Thyroid gland (tissue), 4 donors: ENCODE results near the gene ZFR.

Experiments used
- POLR2A ChIP-seq, 2 donors: fragments of 450-650 bp; IDR thresholded peaks; one replicate each; pipeline ENCODE4 v1.6.1; 2017; ENCODE audit warnings: antibody characterized with exemption in 2 of 2, mild to moderate bottlenecking in 2 of 2, moderate library complexity in 1 of 2
- TF ChIP-seq, protein P1 (sequence below), 6 experiments: fragments of 200-600 bp in 3 of 6; fragments of 450-650 bp in 3 of 6; sonication (generic) in 3 of 6; IDR thresholded peaks; one replicate each; pipeline ENCODE4 v1.5.1; 2016 to 2019; ENCODE audit warnings: antibody characterized with exemption in 6 of 6, mild to moderate bottlenecking in 2 of 6, inconsistent platforms in 1 of 6, moderate library complexity in 1 of 6

DNA sequence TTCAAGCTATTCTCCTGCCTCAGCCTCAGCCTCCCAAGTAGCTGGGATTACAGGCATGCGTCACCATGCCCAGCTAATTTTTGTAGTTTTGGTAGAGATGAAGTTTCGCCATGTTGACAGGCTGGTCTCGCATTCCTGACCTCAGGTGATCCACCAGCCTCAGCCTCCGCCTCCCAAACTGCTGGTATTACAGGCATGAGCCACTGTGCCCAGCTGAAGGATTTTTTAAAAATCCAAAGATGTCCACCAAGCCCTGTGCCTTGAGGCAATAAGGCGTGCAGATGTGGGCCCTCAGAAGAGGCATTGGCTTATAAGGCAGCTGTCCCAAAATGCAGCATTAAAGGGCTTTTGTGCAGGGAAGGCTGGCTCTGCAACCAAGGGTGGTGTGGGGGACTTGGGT lies 10.3 kb upstream of the ZFR start:
- TF ChIP-seq, protein P1, sequence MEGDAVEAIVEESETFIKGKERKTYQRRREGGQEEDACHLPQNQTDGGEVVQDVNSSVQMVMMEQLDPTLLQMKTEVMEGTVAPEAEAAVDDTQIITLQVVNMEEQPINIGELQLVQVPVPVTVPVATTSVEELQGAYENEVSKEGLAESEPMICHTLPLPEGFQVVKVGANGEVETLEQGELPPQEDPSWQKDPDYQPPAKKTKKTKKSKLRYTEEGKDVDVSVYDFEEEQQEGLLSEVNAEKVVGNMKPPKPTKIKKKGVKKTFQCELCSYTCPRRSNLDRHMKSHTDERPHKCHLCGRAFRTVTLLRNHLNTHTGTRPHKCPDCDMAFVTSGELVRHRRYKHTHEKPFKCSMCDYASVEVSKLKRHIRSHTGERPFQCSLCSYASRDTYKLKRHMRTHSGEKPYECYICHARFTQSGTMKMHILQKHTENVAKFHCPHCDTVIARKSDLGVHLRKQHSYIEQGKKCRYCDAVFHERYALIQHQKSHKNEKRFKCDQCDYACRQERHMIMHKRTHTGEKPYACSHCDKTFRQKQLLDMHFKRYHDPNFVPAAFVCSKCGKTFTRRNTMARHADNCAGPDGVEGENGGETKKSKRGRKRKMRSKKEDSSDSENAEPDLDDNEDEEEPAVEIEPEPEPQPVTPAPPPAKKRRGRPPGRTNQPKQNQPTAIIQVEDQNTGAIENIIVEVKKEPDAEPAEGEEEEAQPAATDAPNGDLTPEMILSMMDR (IDR thresholded peaks at IDR 0.05): no peak
- TF ChIP-seq POLR2A (IDR thresholded peaks at IDR 0.05): no peak
